Kidney (tissue), 14 donors: ENCODE data around the gene SGSM2. TPM values are rescaled to one million over a fixed set of nuclear protein-coding genes. Genes with fewer than 3 reads are reported as not detected.

ENCODE experiments used
- DNase-seq, 5 donors: peaks; one replicate each; pipeline ENCODE4 v3.0.0-alpha.2; 2013 to 2020
- FAIRE-seq: peaks from 2 replicates; lab custom pipeline; 2012; peaks lifted over from hg19 to GRCh38; lab: Jason Lieb, UNC
- H3K27ac ChIP-seq, 2 donors: one replicate each; pipeline ENCODE4 v1.7.0; 2013; ENCODE audit warnings: low read depth in 2 of 2, low read length in 2 of 2, inconsistent platforms in 1 of 2
- H3K27me3 ChIP-seq: one replicate; pipeline ENCODE4 v1.7.1; 2013; ENCODE audit warnings: low read length, inconsistent platforms; ENCODE audit not compliant: control insufficient read depth, insufficient read depth
- H3K36me3 ChIP-seq, 3 donors: one replicate each; pipeline versions ENCODE4 v1.7.0 to v1.7.1; 2013; ENCODE audit warnings: low read length in 3 of 3, control low read depth in 1 of 3, inconsistent platforms in 1 of 3; ENCODE audit not compliant: insufficient read depth in 3 of 3, control insufficient read depth in 2 of 3
- H3K4me1 ChIP-seq, 3 donors: one replicate each; pipeline versions ENCODE4 v1.7.0 to v1.7.1; 2013; ENCODE audit warnings: low read length in 3 of 3, inconsistent platforms in 1 of 3, low read depth in 1 of 3; ENCODE audit not compliant: control insufficient read depth in 2 of 3, insufficient read depth in 2 of 3
- H3K4me3 ChIP-seq, 3 donors: one replicate each; pipeline versions ENCODE4 v1.7.0 to v1.8.1; 2013; ENCODE audit warnings: low read length in 3 of 3, control low read depth in 1 of 3, inconsistent platforms in 1 of 3
- H3K9ac ChIP-seq, 3 donors: one replicate each; pipeline versions ENCODE4 v1.7.0 to v1.7.1; 2013; ENCODE audit warnings: low read length in 3 of 3, control low read depth in 1 of 3, inconsistent platforms in 1 of 3
- H3K9me3 ChIP-seq, 3 donors: one replicate each; pipeline versions ENCODE4 v1.7.0 to v1.7.1; 2013; ENCODE audit warnings: low read length in 3 of 3, control low read depth in 1 of 3, inconsistent platforms in 1 of 3; ENCODE audit not compliant: control insufficient read depth in 2 of 3, insufficient read depth in 1 of 3
- CTCF ChIP-seq: IDR thresholded peaks from 3 replicates; pipeline ENCODE4 v1.5.1; 2012; ENCODE audit warnings: mild to moderate bottlenecking, moderate library complexity, borderline replicate concordance; ENCODE audit not compliant: insufficient read depth; ENCODE audit errors: extremely low read depth
- intact Hi-C: fragments of 100-400 bp; cut with DNase I; formaldehyde crosslinking; loops from one replicate; pipeline ENCODE4 v1.11.1; 2022
- polyA plus RNA-seq: library from polyadenylated mRNA; stranded (reverse); fragments of 350-450 nt; fragmentation: Illumina TruSeq; extraction: RNeasy Lipid Tissue Mini Kit (QIAGEN cat#74804); gene quantifications from one replicate; pipeline ENCODE4 v1.2.3, GENCODE V29; 2014; ENCODE audit warnings: low read depth, low replicate concordance; ENCODE audit not compliant: insufficient read depth
- total RNA-seq: library from RNA; stranded (reverse); fragmentation: NEBNext Ultra II Directional; extraction: Animal tissue kit (Norgen Biotek cat#: 25700); gene quantifications from one replicate; pipeline ENCODE4 v1.2.1, GENCODE V29; 2021
- donor health status: control.
- donor health status: control.
- donor health status: control.
- donor health status: control.
- donor health status: control.
- donor health status: DM: yes; HTN: yes; CAD: no.
- donor health status: Normal renal cell carcinoma (clear cell type).

The SGSM2 gene
- total and polyA plus RNA-seq, 2 donors from 2014 or later = 33.7 to 58.0 TPM

- intact Hi-C loops = no loop called here
Measured at GRCh38 chr17:2295575-2295974, 41.7 kb upstream of the SGSM2 start.

GRCh38 chr17:2297023-2297422 lies 40.3 kb upstream of the SGSM2 start:
- H3K27me3 ChIP-seq = no peaks in the 10 kb centered on the region
- FAIRE-seq (no peak), DNase-seq (no peak)
- H3K27ac ChIP-seq = no peak overlapping the region
- intact Hi-C loops = no loop called here
- peaks cover 0 to 3% (median 0%) of the 10 kb centered on the region in 3 donors for H3K4me1 ChIP-seq
- no peak for TF ChIP-seq CTCF
- no peak overlapping the region for H3K4me3 ChIP-seq
- no peak overlapping the region for H3K9ac ChIP-seq
- peaks cover 16 to 53% (median 34%) of the 10 kb centered on the region in 3 donors for H3K36me3 ChIP-seq
- no peaks in the 10 kb centered on the region for H3K9me3 ChIP-seq

More at GRCh38 chr17:2295575-2295974, 41.7 kb upstream of the SGSM2 start:
- Histone ChIP-seq H3K27ac (no peak overlapping the region), H3K9me3 (no peaks in the 10 kb centered on the region), H3K36me3 (peaks cover 16 to 60% (median 35%) of the 10 kb centered on the region in 3 donors), H3K27me3 (no peaks in the 10 kb centered on the region), H3K4me1 (no peaks in the 10 kb centered on the region), H3K4me3 (no peak overlapping the region), H3K9ac (no peak overlapping the region)
- no peak for FAIRE-seq
- no peak for DNase-seq
- no peak for TF ChIP-seq CTCF

- FAIRE-seq = no peak
- DNase-seq = no peak
- peaks cover 11 to 37% (median 20%) of the 10 kb centered on the region in 3 donors for H3K36me3 ChIP-seq
Measured at GRCh38 chr17:2299136-2299535, 38.2 kb upstream of the SGSM2 start.

More at GRCh38 chr17:2299136-2299535, 38.2 kb upstream of the SGSM2 start:
- H3K9me3 ChIP-seq = no peaks in the 10 kb centered on the region
- H3K27me3 ChIP-seq = no peaks in the 10 kb centered on the region
- intact Hi-C loops = no loop called here
- no peak overlapping the region for H3K9ac ChIP-seq
- no peak for TF ChIP-seq CTCF
- peaks cover 0 to 4% (median 0%) of the 10 kb centered on the region in 3 donors for H3K4me1 ChIP-seq
- H3K4me3 ChIP-seq = no peak overlapping the region
- H3K27ac ChIP-seq = no peak overlapping the region
